BLaER1 treated with 17β-estradiol and CSF1 and Interleukin-3, amounts not matched to agents 10 nM and 100 nM (cell line): Measurements from ENCODE around the gene NAA20.

ENCODE experiments used
- H3K27ac ChIP-seq, 11 experiments: shearing (Covaris generic); formaldehyde crosslinking; 2 replicates each; pipeline ENCODE4 v1.8.1; 2022
- H3K27me3 ChIP-seq, 11 experiments: shearing (Covaris generic); formaldehyde crosslinking; 2 replicates each; pipeline ENCODE4 v1.8.1; 2022
- H3K36me3 ChIP-seq, 11 experiments: shearing (Covaris generic); formaldehyde crosslinking; 2 replicates each; pipeline ENCODE4 v1.8.1; 2022
- H3K4me1 ChIP-seq, 10 experiments: shearing (Covaris generic); formaldehyde crosslinking; 2 replicates each; pipeline ENCODE4 v1.8.1; 2022
- H3K4me2 ChIP-seq, 11 experiments: shearing (Covaris generic); formaldehyde crosslinking; 2 replicates each; pipeline ENCODE4 v1.8.1; 2022
- H3K4me3 ChIP-seq, 10 experiments: shearing (Covaris generic); formaldehyde crosslinking; 2 replicates each; pipeline ENCODE4 v1.8.1; 2022
- H3K9ac ChIP-seq, 11 experiments: shearing (Covaris generic); formaldehyde crosslinking; 2 replicates each; pipeline ENCODE4 v1.8.1; 2022
- H3K9me3 ChIP-seq, 11 experiments: shearing (Covaris generic); formaldehyde crosslinking; replicated peaks in 1 of 11; 2 replicates each; pipeline ENCODE4 v1.8.1; 2022
- H4K20me1 ChIP-seq, 11 experiments: shearing (Covaris generic); formaldehyde crosslinking; 2 replicates each; pipeline ENCODE4 v1.8.1; 2022
- Cebpa-rat ChIP-seq, 11 experiments: shearing (Covaris generic); IDR thresholded peaks; 2 replicates each; pipeline ENCODE4 v1.8.1; 2022

Gene NAA20

GRCh38 chr20:19971116-19971515 is 46.0 kb upstream of the NAA20 start:
- Histone ChIP-seq H4K20me1 (peaks cover 0 to 50% (median 0%) of the 10 kb centered on the region in 11 experiments; a peak in 5 of 22 replicates), H3K27ac (peak overlapping the region in 8 of 11 experiments; percentile 9 to 99 (median 30); a peak in 14 of 22 replicates), H3K9me3 (no peaks in the 10 kb centered on the region), H3K36me3 (peaks cover 0 to 85% (median 39%) of the 10 kb centered on the region in 11 experiments; a peak in 15 of 22 replicates), H3K4me3 (no peak overlapping the region), H3K27me3 (no peaks in the 10 kb centered on the region), H3K4me1 (peaks cover 18 to 66% (median 39%) of the 10 kb centered on the region in 10 experiments), H3K9ac (peak overlapping the region in 1 of 11 experiments; percentile 27; a peak in 1 of 22 replicates), H3K4me2 (peak overlapping the region in 8 of 11 experiments; percentile 14 to 96 (median 71); a peak in 12 of 22 replicates)
- TF ChIP-seq Cebpa-rat (IDR thresholded peaks at IDR 0.05), result no peak

- Histone ChIP-seq H3K27me3 (no peaks in the 10 kb centered on the region), H4K20me1 (peaks cover 0 to 46% (median 23%) of the 10 kb centered on the region in 11 experiments; a peak in 19 of 22 replicates), H3K9me3 (peaks cover 0 to 15% (median 10%) of the 10 kb centered on the region in 11 experiments; a peak in 14 of 22 replicates), H3K4me2 (peak overlapping the region; percentile 71 to 97 (median 94)), H3K27ac (peak overlapping the region; percentile 83 to 99 (median 95)), H3K9ac (peak overlapping the region; percentile 87 to 98 (median 93)), H3K4me3 (peak overlapping the region; percentile 60 to 97 (median 84)), H3K36me3 (peaks cover 4 to 85% (median 54%) of the 10 kb centered on the region in 11 experiments; a peak in 20 of 22 replicates), H3K4me1 (peaks cover 41 to 73% (median 58%) of the 10 kb centered on the region in 10 experiments)
- peak; percentile 88 to 98 (median 96); a peak in 21 of 22 replicates for TF ChIP-seq Cebpa-rat (IDR thresholded peaks at IDR 0.05)
Observed at GRCh38 chr20:19973961-19974629, 43.1 kb upstream of the NAA20 start.

- peaks cover 43 to 74% (median 64%) of the 10 kb centered on the region in 10 experiments for H3K4me1 ChIP-seq
- peak; percentile 79 to 96 (median 91); a peak in 21 of 22 replicates for TF ChIP-seq Cebpa-rat (IDR thresholded peaks at IDR 0.05)
- peaks cover 0 to 47% (median 30%) of the 10 kb centered on the region in 11 experiments; a peak in 20 of 22 replicates for H4K20me1 ChIP-seq
- peak overlapping the region; percentile 60 to 97 (median 84) for H3K4me3 ChIP-seq
- peaks cover 0 to 15% (median 10%) of the 10 kb centered on the region in 11 experiments; a peak in 14 of 22 replicates for H3K9me3 ChIP-seq
- H3K4me2 ChIP-seq, result peak overlapping the region; percentile 71 to 97 (median 94)
- peak overlapping the region; percentile 83 to 99 (median 95) for H3K27ac ChIP-seq
- H3K27me3 ChIP-seq, result no peaks in the 10 kb centered on the region
- H3K36me3 ChIP-seq, result peaks cover 4 to 85% (median 56%) of the 10 kb centered on the region in 11 experiments; a peak in 20 of 22 replicates
- peak overlapping the region; percentile 87 to 98 (median 93) for H3K9ac ChIP-seq
Observed at GRCh38 chr20:19974630-19975435, 42.3 kb upstream of the NAA20 start.

GRCh38 chr20:19975436-19975799 is 41.7 kb upstream of the NAA20 start:
- peak overlapping the region; percentile 60 to 97 (median 84) for H3K4me3 ChIP-seq
- no peak; a peak in 1 of 22 replicates for TF ChIP-seq Cebpa-rat (IDR thresholded peaks at IDR 0.05)
- H3K36me3 ChIP-seq, result peaks cover 4 to 85% (median 60%) of the 10 kb centered on the region in 11 experiments; a peak in 20 of 22 replicates
- H3K4me2 ChIP-seq, result peak overlapping the region; percentile 71 to 97 (median 94)
- peak overlapping the region; percentile 87 to 98 (median 93) for H3K9ac ChIP-seq
- peak overlapping the region; percentile 83 to 99 (median 95) for H3K27ac ChIP-seq
- no peaks in the 10 kb centered on the region for H3K27me3 ChIP-seq
- peaks cover under 1 to 47% (median 36%) of the 10 kb centered on the region in 11 experiments; a peak in 20 of 22 replicates for H4K20me1 ChIP-seq
- H3K4me1 ChIP-seq, result peaks cover 45 to 75% (median 67%) of the 10 kb centered on the region in 10 experiments
- peaks cover 0 to 15% (median 10%) of the 10 kb centered on the region in 11 experiments; a peak in 14 of 22 replicates for H3K9me3 ChIP-seq

GRCh38 chr20:19975901-19976300 is 41.3 kb upstream of the NAA20 start:
- H3K9ac ChIP-seq, result peak overlapping the region; percentile 87 to 98 (median 93)
- peak overlapping the region; percentile 83 to 99 (median 95) for H3K27ac ChIP-seq
- H3K9me3 ChIP-seq, result peaks cover 0 to 15% (median 10%) of the 10 kb centered on the region in 11 experiments; a peak in 14 of 22 replicates
- peaks cover 4 to 49% (median 41%) of the 10 kb centered on the region in 11 experiments; a peak in 21 of 22 replicates for H4K20me1 ChIP-seq
- peaks cover 4 to 85% (median 65%) of the 10 kb centered on the region in 11 experiments; a peak in 20 of 22 replicates for H3K36me3 ChIP-seq
- peaks cover 45 to 75% (median 69%) of the 10 kb centered on the region in 10 experiments for H3K4me1 ChIP-seq
- no peaks in the 10 kb centered on the region for H3K27me3 ChIP-seq
- H3K4me2 ChIP-seq, result peak overlapping the region; percentile 71 to 97 (median 94)
- no peak for TF ChIP-seq Cebpa-rat (IDR thresholded peaks at IDR 0.05)
- H3K4me3 ChIP-seq, result peak overlapping the region; percentile 60 to 97 (median 84)

- H3K27me3 ChIP-seq, result no peaks in the 10 kb centered on the region
- H3K4me3 ChIP-seq, result peak overlapping the region; percentile 60 to 97 (median 84)
- no peak for TF ChIP-seq Cebpa-rat (IDR thresholded peaks at IDR 0.05)
- peak overlapping the region; percentile 71 to 97 (median 94) for H3K4me2 ChIP-seq
- peaks cover 4 to 85% (median 70%) of the 10 kb centered on the region in 11 experiments; a peak in 20 of 22 replicates for H3K36me3 ChIP-seq
- H3K9me3 ChIP-seq, result peaks cover 0 to 15% (median 10%) of the 10 kb centered on the region in 11 experiments; a peak in 14 of 22 replicates
- peak overlapping the region; percentile 87 to 98 (median 93) for H3K9ac ChIP-seq
- H3K27ac ChIP-seq, result peak overlapping the region; percentile 83 to 99 (median 95)
- peaks cover 4 to 53% (median 50%) of the 10 kb centered on the region in 11 experiments for H4K20me1 ChIP-seq
- H3K4me1 ChIP-seq, result peaks cover 45 to 75% (median 65%) of the 10 kb centered on the region in 10 experiments
Observed at GRCh38 chr20:19976595-19977372, 40.4 kb upstream of the NAA20 start.

- TF ChIP-seq Cebpa-rat (IDR thresholded peaks at IDR 0.05), result no peak
- H3K36me3 ChIP-seq, result peaks cover 4 to 85% (median 71%) of the 10 kb centered on the region in 11 experiments; a peak in 20 of 22 replicates
- peaks cover 45 to 75% (median 63%) of the 10 kb centered on the region in 10 experiments for H3K4me1 ChIP-seq
- H3K4me3 ChIP-seq, result peak overlapping the region; percentile 60 to 97 (median 84)
- peak overlapping the region; percentile 87 to 98 (median 93) for H3K9ac ChIP-seq
- no peaks in the 10 kb centered on the region for H3K27me3 ChIP-seq
- peak overlapping the region; percentile 71 to 97 (median 94) for H3K4me2 ChIP-seq
- H4K20me1 ChIP-seq, result peaks cover 6 to 59% (median 56%) of the 10 kb centered on the region in 11 experiments
- H3K9me3 ChIP-seq, result peaks cover 0 to 15% (median 10%) of the 10 kb centered on the region in 11 experiments; a peak in 15 of 22 replicates
- H3K27ac ChIP-seq, result peak overlapping the region; percentile 83 to 99 (median 95); a peak in 21 of 22 replicates
Observed at GRCh38 chr20:19977373-19977770, 39.8 kb upstream of the NAA20 start.
